ENCODE measurements around the gene BCCIP. TPM values are rescaled to one million over a fixed set of nuclear protein-coding genes. Genes with fewer than 3 reads are reported as not detected.

Gene BCCIP
- total and polyA plus RNA-seq, 2 donors (not counting 1 experiment from before 2014, with no cell fraction given): 10.5 to 40.7 TPM

- TF ChIP-seq CTCF (IDR thresholded peaks at IDR 0.05): no peak
- no peak for TF ChIP-seq EZH2 (IDR thresholded peaks at IDR 0.05; ENCODE audit: borderline replicate concordance, insufficient read depth, low read depth, low read length, poor library complexity, severe bottlenecking)
- no peak overlapping the region for H2AFZ ChIP-seq (ENCODE audit: insufficient read depth, low read depth, low read length, poor library complexity, severe bottlenecking)
- H3K27ac ChIP-seq (ENCODE audit: low read length in 2 of 2): no peak overlapping the region
- POLR2A ChIA-PET: no interaction called here
- no peaks in the 10 kb centered on the region for H3K36me3 ChIP-seq (replicated peaks in 1 of 2; ENCODE audit: control extremely low read depth in 1 of 2, control insufficient read depth in 1 of 2, extremely low read depth in 1 of 2, insufficient read depth in 2 of 2, low read length in 1 of 2)
- no peak overlapping the region for H3K27ac Mint-ChIP-seq
- H4K20me1 ChIP-seq (ENCODE audit: control insufficient read depth, insufficient read depth, low read length, poor library complexity, severe bottlenecking): no peaks in the 10 kb centered on the region
- CTCF ChIA-PET: no interaction called here
- WGBS (ENCODE audit: insufficient coverage): no CpG with 5 or more reads among the region's 5 CpGs
- H3K4me2 ChIP-seq (replicated peaks; ENCODE audit: low read depth, low read length, poor library complexity, severe bottlenecking): no peak overlapping the region
- no peak overlapping the region for H3K4me3 ChIP-seq (ENCODE audit: control extremely low read depth in 1 of 5, extremely low read depth in 1 of 5, insufficient read depth in 1 of 5, low read depth in 2 of 5, low read length in 4 of 5)
- no peak overlapping the region for H3K9ac ChIP-seq (ENCODE audit: low read length)
- H3K27me3 ChIP-seq (replicated peaks in 1 of 4; ENCODE audit: control extremely low read depth in 1 of 4, control insufficient read depth in 3 of 4, insufficient read depth in 4 of 4, low read length in 3 of 4): no peaks in the 10 kb centered on the region
- no peaks in the 10 kb centered on the region for H3K79me2 ChIP-seq (ENCODE audit: control insufficient read depth, insufficient read depth, low read length)
- intact Hi-C loops (cut with micrococcal nuclease): no loop called here
- ATAC-seq (ENCODE audit: low read depth): no peak
- DNase-seq: no peak
- no peak overlapping the region for H3K4me3 Mint-ChIP-seq
- no peaks in the 10 kb centered on the region for H3K4me1 Mint-ChIP-seq
- H3K9me3 ChIP-seq (ENCODE audit: control extremely low read depth in 1 of 3, control insufficient read depth in 2 of 3, insufficient read depth in 1 of 3, low read length in 2 of 3): no peaks in the 10 kb centered on the region
- no peaks in the 10 kb centered on the region for H3K4me1 ChIP-seq (ENCODE audit: control insufficient read depth in 2 of 2, insufficient read depth in 2 of 2, low read length in 2 of 2)
- no peaks in the 10 kb centered on the region for H3K9me3 Mint-ChIP-seq (ENCODE audit: insufficient read depth)
- H3K27me3 Mint-ChIP-seq: peaks cover 4% of the 10 kb centered on the region
Observed at GRCh38 chr10:125778556-125778955, 44.8 kb upstream of the BCCIP start.

- H3K27ac Mint-ChIP-seq: no peak overlapping the region
- Histone ChIP-seq H3K4me3 (ENCODE audit: control extremely low read depth in 1 of 5, extremely low read depth in 1 of 5, insufficient read depth in 1 of 5, low read depth in 2 of 5, low read length in 4 of 5) (no peak overlapping the region), H3K4me1 (ENCODE audit: control insufficient read depth in 2 of 2, insufficient read depth in 2 of 2, low read length in 2 of 2) (no peaks in the 10 kb centered on the region), H3K36me3 (replicated peaks in 1 of 2; ENCODE audit: control extremely low read depth in 1 of 2, control insufficient read depth in 1 of 2, extremely low read depth in 1 of 2, insufficient read depth in 2 of 2, low read length in 1 of 2) (no peaks in the 10 kb centered on the region), H3K79me2 (ENCODE audit: control insufficient read depth, insufficient read depth, low read length) (no peaks in the 10 kb centered on the region), H3K27ac (ENCODE audit: low read length in 2 of 2) (no peak overlapping the region), H3K9me3 (ENCODE audit: control extremely low read depth in 1 of 3, control insufficient read depth in 2 of 3, insufficient read depth in 1 of 3, low read length in 2 of 3) (no peaks in the 10 kb centered on the region), H2AFZ (ENCODE audit: insufficient read depth, low read depth, low read length, poor library complexity, severe bottlenecking) (no peak overlapping the region), H4K20me1 (ENCODE audit: control insufficient read depth, insufficient read depth, low read length, poor library complexity, severe bottlenecking) (no peaks in the 10 kb centered on the region), H3K4me2 (replicated peaks; ENCODE audit: low read depth, low read length, poor library complexity, severe bottlenecking) (no peak overlapping the region), H3K9ac (ENCODE audit: low read length) (no peak overlapping the region), H3K27me3 (replicated peaks in 1 of 4; ENCODE audit: control extremely low read depth in 1 of 4, control insufficient read depth in 3 of 4, insufficient read depth in 4 of 4, low read length in 3 of 4) (no peaks in the 10 kb centered on the region)
- no peak overlapping the region for H3K4me3 Mint-ChIP-seq
- H3K9me3 Mint-ChIP-seq (ENCODE audit: insufficient read depth): no peaks in the 10 kb centered on the region
- CTCF ChIA-PET: no interaction called here
- no peaks in the 10 kb centered on the region for H3K4me1 Mint-ChIP-seq
- no peak for ATAC-seq (ENCODE audit: low read depth)
- DNase-seq: no peak
- 78% methylated on average over 8 of the region's 10 CpGs for WGBS (ENCODE audit: insufficient coverage)
- peaks cover 4% of the 10 kb centered on the region for H3K27me3 Mint-ChIP-seq
- intact Hi-C loops (cut with micrococcal nuclease): no loop called here
- TF ChIP-seq CTCF (IDR thresholded peaks at IDR 0.05): no peak
- no peak for TF ChIP-seq EZH2 (IDR thresholded peaks at IDR 0.05; ENCODE audit: borderline replicate concordance, insufficient read depth, low read depth, low read length, poor library complexity, severe bottlenecking)
- POLR2A ChIA-PET: no interaction called here
Observed at GRCh38 chr10:125779403-125780327, 43.7 kb upstream of the BCCIP start.

Measured in B cell (primary cell).